PC-3 (cell line): ENCODE measurements around the gene ITCH.

ENCODE experiments used
- EZH2 ChIP-seq: fragments of 300-600 bp; sonication (generic); IDR thresholded peaks from one replicate; pipeline ENCODE4 v1.6.1; 2017; ENCODE audit warnings: antibody characterized with exemption, mild to moderate bottlenecking, low read length; ENCODE audit not compliant: unreplicated experiment
- EZH2phosphoT487 ChIP-seq: fragments of 300-600 bp; sonication (generic); IDR thresholded peaks from 2 replicates; pipeline ENCODE4 v1.6.1; 2018; ENCODE audit warnings: mild to moderate bottlenecking, antibody characterized with exemption, low read length, borderline replicate concordance
- TF ChIP-seq, protein P1 (sequence below): fragments of 300-600 bp; sonication (generic); conservative IDR thresholded peaks from 2 replicates; pipeline ENCODE4 v1.5.1; 2017; ENCODE audit warnings: antibody characterized with exemption, low read depth, mild to moderate bottlenecking, low read length

DNA sequence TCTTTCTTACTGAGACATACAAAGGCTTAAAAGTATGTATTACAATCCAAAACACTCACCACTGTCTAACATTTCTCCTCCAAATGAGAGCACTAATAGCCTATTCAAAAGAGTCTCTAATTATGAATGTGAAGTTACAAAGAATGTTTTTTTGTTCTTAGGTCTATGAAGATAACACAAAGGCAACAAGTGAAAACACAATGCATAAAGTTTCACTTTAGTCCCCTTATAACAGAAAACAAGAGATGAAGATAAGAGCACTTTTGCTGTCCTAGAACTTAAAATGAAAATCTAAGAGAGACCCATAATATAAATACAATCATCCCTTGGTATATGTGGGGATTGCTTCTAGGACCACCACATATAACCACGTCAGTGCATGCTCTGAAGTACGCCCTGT lies 25.6 kb downstream of the ITCH start:
- TF ChIP-seq, protein P1, sequence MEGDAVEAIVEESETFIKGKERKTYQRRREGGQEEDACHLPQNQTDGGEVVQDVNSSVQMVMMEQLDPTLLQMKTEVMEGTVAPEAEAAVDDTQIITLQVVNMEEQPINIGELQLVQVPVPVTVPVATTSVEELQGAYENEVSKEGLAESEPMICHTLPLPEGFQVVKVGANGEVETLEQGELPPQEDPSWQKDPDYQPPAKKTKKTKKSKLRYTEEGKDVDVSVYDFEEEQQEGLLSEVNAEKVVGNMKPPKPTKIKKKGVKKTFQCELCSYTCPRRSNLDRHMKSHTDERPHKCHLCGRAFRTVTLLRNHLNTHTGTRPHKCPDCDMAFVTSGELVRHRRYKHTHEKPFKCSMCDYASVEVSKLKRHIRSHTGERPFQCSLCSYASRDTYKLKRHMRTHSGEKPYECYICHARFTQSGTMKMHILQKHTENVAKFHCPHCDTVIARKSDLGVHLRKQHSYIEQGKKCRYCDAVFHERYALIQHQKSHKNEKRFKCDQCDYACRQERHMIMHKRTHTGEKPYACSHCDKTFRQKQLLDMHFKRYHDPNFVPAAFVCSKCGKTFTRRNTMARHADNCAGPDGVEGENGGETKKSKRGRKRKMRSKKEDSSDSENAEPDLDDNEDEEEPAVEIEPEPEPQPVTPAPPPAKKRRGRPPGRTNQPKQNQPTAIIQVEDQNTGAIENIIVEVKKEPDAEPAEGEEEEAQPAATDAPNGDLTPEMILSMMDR: no peak
- no peak for TF ChIP-seq EZH2
- TF ChIP-seq EZH2phosphoT487: no peak
